DOHH2 (cell line): ENCODE measurements around the gene OAT.

Experiments
- H3F3A ChIP-seq: fragments of 200-600 bp; sonication (generic), shearing (Covaris generic); 2 replicates; pipeline ENCODE4 v1.6.0; 2016; ENCODE audit warnings: antibody characterized with exemption, mild to moderate bottlenecking; ENCODE audit not compliant: control insufficient read depth, insufficient read depth
- H3K27ac ChIP-seq: fragments of 200-600 bp; sonication (generic); 2 replicates; pipeline ENCODE4 v1.5.1; 2014; ENCODE audit warnings: low read depth, mild to moderate bottlenecking, low read length, moderate library complexity
- H3K27me3 ChIP-seq: fragments of 200-600 bp; sonication (generic); 2 replicates; pipeline ENCODE4 v1.6.1; 2014; ENCODE audit warnings: mild to moderate bottlenecking, low read length, mixed read lengths; ENCODE audit not compliant: control insufficient read depth
- H3K36me3 ChIP-seq: fragments of 200-600 bp; sonication (generic); 2 replicates; pipeline ENCODE4 v1.6.1; 2014; ENCODE audit warnings: mild to moderate bottlenecking, low read length, moderate library complexity, mixed read lengths; ENCODE audit not compliant: control insufficient read depth
- H3K4me1 ChIP-seq: fragments of 200-600 bp; sonication (generic); 2 replicates; pipeline ENCODE4 v1.6.1; 2014; ENCODE audit warnings: mild to moderate bottlenecking, low read length, mixed read lengths; ENCODE audit not compliant: control insufficient read depth
- H3K4me2 ChIP-seq: fragments of 200-600 bp; sonication (generic); 2 replicates; pipeline ENCODE4 v1.6.0; 2014; ENCODE audit warnings: mild to moderate bottlenecking, low read length, moderate library complexity
- H3K4me3 ChIP-seq: fragments of 200-600 bp; sonication (generic); 2 replicates; pipeline ENCODE4 v1.5.1; 2014; ENCODE audit warnings: mild to moderate bottlenecking, low read length, mixed read lengths
- H3K79me2 ChIP-seq: fragments of 200-600 bp; sonication (generic); 2 replicates; pipeline ENCODE4 v1.6.1; 2014; ENCODE audit warnings: mild to moderate bottlenecking, low read length, mixed read lengths; ENCODE audit not compliant: control insufficient read depth
- H3K9me2 ChIP-seq: fragments of 200-600 bp; sonication (generic); replicated peaks from 2 replicates; pipeline ENCODE4 v1.6.1; 2014; ENCODE audit warnings: mild to moderate bottlenecking, low read length, mixed read lengths; ENCODE audit not compliant: control insufficient read depth
- H3K9me3 ChIP-seq: fragments of 200-600 bp; sonication (generic); 2 replicates; pipeline ENCODE4 v1.6.1; 2014; ENCODE audit warnings: antibody characterized with exemption, low read length, mixed read lengths; ENCODE audit not compliant: control insufficient read depth, insufficient read depth
- H4K20me1 ChIP-seq: fragments of 200-600 bp; sonication (generic); 2 replicates; pipeline ENCODE4 v1.6.0; 2014; ENCODE audit warnings: low read depth, mild to moderate bottlenecking, antibody characterized with exemption, low read length, moderate library complexity; ENCODE audit not compliant: control insufficient read depth, insufficient read depth
- EZH2phosphoT487 ChIP-seq: fragments of 200-600 bp; sonication (generic); IDR thresholded peaks from 2 replicates; pipeline ENCODE4 v1.6.1; 2017; ENCODE audit warnings: borderline replicate concordance, mild to moderate bottlenecking, antibody characterized with exemption, low read length, moderate library complexity, mixed read lengths
- TF ChIP-seq, protein P1 (sequence below): fragments of 200-600 bp; sonication (generic); IDR thresholded peaks from one replicate; pipeline ENCODE4 v1.5.1; 2014; ENCODE audit warnings: antibody characterized with exemption, mild to moderate bottlenecking, low read depth, low read length; ENCODE audit not compliant: poor library complexity, severe bottlenecking

The OAT gene

DNA sequence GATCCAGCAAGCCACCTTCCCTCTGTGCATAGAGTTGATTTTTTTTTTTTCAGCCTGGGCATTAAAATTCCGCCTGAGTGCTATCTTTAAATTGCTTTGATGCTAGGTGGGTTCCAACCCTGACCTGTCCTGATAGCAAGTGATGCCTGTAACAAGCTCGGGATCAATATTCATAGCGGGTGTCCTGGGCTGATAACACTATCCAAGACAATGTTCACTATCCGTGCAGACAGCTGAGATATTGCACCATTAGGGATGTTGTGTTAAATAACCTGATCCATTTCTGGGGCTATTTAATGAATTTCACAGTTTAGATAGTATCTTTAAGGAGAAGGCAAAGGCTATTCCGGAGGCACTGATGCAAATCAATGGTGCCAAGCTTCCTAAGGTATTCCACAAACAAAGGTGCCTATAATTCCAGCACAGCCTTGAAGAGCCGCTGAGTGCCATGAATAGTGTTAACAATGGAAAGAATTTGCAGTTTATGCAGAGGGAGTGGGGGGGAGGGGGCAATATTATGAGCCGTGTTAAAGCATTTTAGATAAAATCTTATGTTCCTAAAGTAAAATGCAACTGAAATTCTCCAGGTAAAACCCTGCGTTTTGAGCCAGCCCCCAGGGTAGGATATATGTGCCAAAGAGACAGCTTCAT lies 35.4 kb upstream of the OAT start:
- Histone ChIP-seq H3K36me3 (no peaks in the 10 kb centered on the region), H3K9me2 (no peaks in the 10 kb centered on the region), H4K20me1 (no peaks in the 10 kb centered on the region), H3K9me3 (no peaks in the 10 kb centered on the region), H3K79me2 (no peaks in the 10 kb centered on the region), H3K27me3 (peaks cover 65% of the 10 kb centered on the region), H3K4me3 (no peak overlapping the region), H3K4me2 (no peak overlapping the region), H3F3A (no peaks in the 10 kb centered on the region), H3K4me1 (no peaks in the 10 kb centered on the region), H3K27ac (no peak overlapping the region)
- TF ChIP-seq, protein P1, sequence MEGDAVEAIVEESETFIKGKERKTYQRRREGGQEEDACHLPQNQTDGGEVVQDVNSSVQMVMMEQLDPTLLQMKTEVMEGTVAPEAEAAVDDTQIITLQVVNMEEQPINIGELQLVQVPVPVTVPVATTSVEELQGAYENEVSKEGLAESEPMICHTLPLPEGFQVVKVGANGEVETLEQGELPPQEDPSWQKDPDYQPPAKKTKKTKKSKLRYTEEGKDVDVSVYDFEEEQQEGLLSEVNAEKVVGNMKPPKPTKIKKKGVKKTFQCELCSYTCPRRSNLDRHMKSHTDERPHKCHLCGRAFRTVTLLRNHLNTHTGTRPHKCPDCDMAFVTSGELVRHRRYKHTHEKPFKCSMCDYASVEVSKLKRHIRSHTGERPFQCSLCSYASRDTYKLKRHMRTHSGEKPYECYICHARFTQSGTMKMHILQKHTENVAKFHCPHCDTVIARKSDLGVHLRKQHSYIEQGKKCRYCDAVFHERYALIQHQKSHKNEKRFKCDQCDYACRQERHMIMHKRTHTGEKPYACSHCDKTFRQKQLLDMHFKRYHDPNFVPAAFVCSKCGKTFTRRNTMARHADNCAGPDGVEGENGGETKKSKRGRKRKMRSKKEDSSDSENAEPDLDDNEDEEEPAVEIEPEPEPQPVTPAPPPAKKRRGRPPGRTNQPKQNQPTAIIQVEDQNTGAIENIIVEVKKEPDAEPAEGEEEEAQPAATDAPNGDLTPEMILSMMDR, result no peak
- TF ChIP-seq EZH2phosphoT487, result no peak

DNA sequence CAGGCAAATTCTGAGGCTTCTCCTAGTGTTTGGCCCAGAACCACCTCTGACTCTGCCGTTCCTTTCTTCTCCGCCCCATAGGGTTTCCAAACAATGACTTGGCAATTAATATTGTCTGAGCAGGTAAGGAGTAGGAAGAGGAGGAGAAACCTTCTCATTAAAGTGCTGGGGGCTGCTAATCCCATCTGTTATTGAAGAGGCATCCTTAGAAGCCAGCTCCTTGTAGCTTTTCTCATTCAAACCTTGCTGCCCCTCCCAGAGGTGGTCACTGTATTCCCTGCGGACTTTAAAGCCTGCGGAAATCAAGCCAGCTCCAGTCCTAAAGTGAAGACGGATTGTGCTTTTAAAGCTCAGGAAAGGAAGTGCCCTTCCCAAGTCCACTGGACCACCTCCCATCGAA lies 32.6 kb upstream of the OAT start:
- Histone ChIP-seq H3K36me3 (no peaks in the 10 kb centered on the region), H3K9me2 (no peaks in the 10 kb centered on the region), H3K27me3 (peaks cover 77% of the 10 kb centered on the region), H3K4me1 (no peaks in the 10 kb centered on the region), H3F3A (no peaks in the 10 kb centered on the region), H3K27ac (no peak overlapping the region), H3K79me2 (no peaks in the 10 kb centered on the region), H3K4me2 (no peak overlapping the region), H3K9me3 (no peaks in the 10 kb centered on the region), H3K4me3 (no peak overlapping the region), H4K20me1 (no peaks in the 10 kb centered on the region)
- no peak for TF ChIP-seq EZH2phosphoT487
- TF ChIP-seq, protein P1, result no peak

- Histone ChIP-seq H3K9me2 (no peaks in the 10 kb centered on the region), H3K9me3 (no peaks in the 10 kb centered on the region), H4K20me1 (peaks cover 3% of the 10 kb centered on the region; the same call in 1 of the 2 replicates), H3K4me3 (no peak overlapping the region), H3K79me2 (no peaks in the 10 kb centered on the region), H3K27ac (no peak overlapping the region), H3F3A (no peaks in the 10 kb centered on the region), H3K4me2 (no peak overlapping the region), H3K36me3 (no peaks in the 10 kb centered on the region), H3K4me1 (no peaks in the 10 kb centered on the region), H3K27me3 (peaks cover 79% of the 10 kb centered on the region)
- no peak for TF ChIP-seq EZH2phosphoT487
- TF ChIP-seq, protein P1, result no peak
Measured at GRCh38 chr10:124450783-124451057, 32.0 kb upstream of the OAT start.
